ENCODE measurements around the gene MYPN. TPM values are rescaled to one million over a fixed set of nuclear protein-coding genes. Genes with fewer than 3 reads are reported as not detected.
"Not testable (repeated sequence)": the region's sequence is repeated elsewhere in the genome, so short reads cannot be mapped to it uniquely, and the experiment has no call there.

The MYPN gene
- total RNA-seq, 1 donor from 2014 or later: not detected

DNA sequence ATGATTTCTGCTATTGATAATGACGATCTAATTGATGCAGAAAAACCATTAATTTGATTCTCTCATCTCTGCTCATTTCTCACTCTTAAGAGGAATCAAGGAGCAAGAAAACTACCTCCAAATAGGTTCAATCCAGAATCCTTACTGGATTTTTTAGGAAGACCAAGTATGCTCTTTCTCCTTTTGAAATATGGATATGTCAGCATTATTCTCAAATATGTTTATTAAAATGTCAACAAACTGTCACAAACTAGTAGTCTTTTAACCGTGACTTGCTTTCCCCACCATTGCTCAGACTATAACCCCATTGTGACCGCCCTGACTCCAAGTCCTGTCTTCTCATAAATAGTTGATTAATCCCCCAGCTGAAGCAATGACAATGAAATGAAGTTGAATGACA is 123.8 kb downstream of the MYPN start:
- H3K36me3 Mint-ChIP-seq (ENCODE audit: low read depth): no peaks in the 10 kb centered on the region
- H3K4me3 Mint-ChIP-seq: no peak overlapping the region
- DNase-seq (ENCODE audit: low spot score): no peak
- H3K27me3 Mint-ChIP-seq (ENCODE audit: insufficient read depth): peaks cover 55% of the 10 kb centered on the region
- intact Hi-C loops (cut with micrococcal nuclease): loop anchor here (5.0 kb wide), 1 partner anchor 99 kb away; the partner anchor contains the start of genes HNRNPH3 and PBLD
- no peaks in the 10 kb centered on the region for H3K9me3 Mint-ChIP-seq
- no peak overlapping the region for H3K27ac Mint-ChIP-seq
- peaks cover 8% of the 10 kb centered on the region for H3K4me1 Mint-ChIP-seq (ENCODE audit: low read depth)

DNA sequence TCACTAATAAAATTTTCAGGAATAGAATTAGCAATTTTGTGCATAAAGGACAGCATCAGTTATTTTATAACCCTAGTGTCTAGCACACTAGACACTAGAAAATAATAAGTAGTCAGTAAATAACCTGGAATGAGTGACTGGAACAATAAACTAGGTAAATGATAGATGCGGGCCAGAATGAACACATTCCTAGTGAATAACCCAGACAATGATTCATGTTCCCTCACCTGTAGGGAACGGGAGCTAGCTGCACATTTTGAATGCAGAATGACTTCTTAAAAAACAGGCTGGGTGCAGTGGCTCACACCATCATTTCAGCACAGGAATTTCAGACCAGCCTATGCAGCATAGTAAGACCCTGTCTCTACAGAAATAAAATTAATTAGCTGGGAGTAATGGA is 125.8 kb downstream of the MYPN start:
- DNase-seq (ENCODE audit: low spot score): no peak
- H3K4me1 Mint-ChIP-seq (ENCODE audit: low read depth): peaks cover 8% of the 10 kb centered on the region
- H3K4me3 Mint-ChIP-seq: no peak overlapping the region
- H3K27ac Mint-ChIP-seq: no peak overlapping the region
- no peaks in the 10 kb centered on the region for H3K36me3 Mint-ChIP-seq (ENCODE audit: low read depth)
- no peaks in the 10 kb centered on the region for H3K9me3 Mint-ChIP-seq
- H3K27me3 Mint-ChIP-seq (ENCODE audit: insufficient read depth): peaks cover 37% of the 10 kb centered on the region
- intact Hi-C loops (cut with micrococcal nuclease): no loop called here

DNA sequence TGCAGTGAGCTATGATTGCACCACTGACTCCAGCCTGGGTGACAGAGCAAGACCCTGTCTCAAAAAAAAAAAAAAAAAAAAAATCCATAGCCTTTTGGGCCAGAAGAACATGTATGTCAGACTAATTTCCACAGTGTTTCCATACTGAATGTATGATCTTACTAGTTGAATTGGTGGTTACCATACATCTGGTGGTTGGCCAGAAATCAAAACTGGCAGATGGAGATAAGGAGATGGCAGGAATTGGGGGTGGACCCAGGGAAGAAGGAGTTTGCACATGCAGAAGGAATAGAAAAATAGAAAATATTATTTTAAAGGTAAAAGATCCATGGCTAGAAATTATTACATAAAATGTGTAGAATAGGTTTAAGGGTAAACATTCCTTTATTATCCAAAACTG is 126.3 kb downstream of the MYPN start:
- Mint-ChIP-seq H3K27me3 (ENCODE audit: insufficient read depth) (peaks cover 37% of the 10 kb centered on the region), H3K4me3 (no peak overlapping the region), H3K27ac (no peak overlapping the region), H3K9me3 (no peaks in the 10 kb centered on the region), H3K36me3 (ENCODE audit: low read depth) (no peaks in the 10 kb centered on the region), H3K4me1 (ENCODE audit: low read depth) (peaks cover 8% of the 10 kb centered on the region)
- intact Hi-C loops (cut with micrococcal nuclease): no loop called here
- no peak for DNase-seq (ENCODE audit: low spot score)

DNA sequence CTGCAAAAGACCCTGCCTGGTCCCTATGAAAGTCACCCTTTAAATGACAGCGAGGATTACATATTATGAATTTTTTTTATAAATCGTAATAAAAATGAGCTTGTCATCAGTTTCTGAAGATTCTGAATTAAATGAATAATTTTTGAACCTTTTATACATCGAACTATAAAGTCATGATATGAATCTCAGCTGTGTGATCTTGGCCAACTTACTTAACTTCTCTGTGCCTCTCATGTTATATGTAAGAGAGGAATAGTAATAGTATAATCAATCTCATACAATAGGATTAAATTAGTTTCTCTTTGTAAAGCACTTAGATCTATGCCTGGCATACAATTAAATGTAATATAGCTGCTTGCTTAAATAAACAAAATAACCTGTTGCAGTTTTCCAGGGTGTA is 127.9 kb downstream of the MYPN start:
- intact Hi-C loops (cut with micrococcal nuclease): no loop called here
- H3K27ac Mint-ChIP-seq: no peak overlapping the region
- no peaks in the 10 kb centered on the region for H3K4me1 Mint-ChIP-seq (ENCODE audit: low read depth)
- no peaks in the 10 kb centered on the region for H3K36me3 Mint-ChIP-seq (ENCODE audit: low read depth)
- no peak overlapping the region for H3K4me3 Mint-ChIP-seq
- H3K27me3 Mint-ChIP-seq (ENCODE audit: insufficient read depth): peaks cover 28% of the 10 kb centered on the region
- no peaks in the 10 kb centered on the region for H3K9me3 Mint-ChIP-seq
- DNase-seq (ENCODE audit: low spot score): no peak

DNA sequence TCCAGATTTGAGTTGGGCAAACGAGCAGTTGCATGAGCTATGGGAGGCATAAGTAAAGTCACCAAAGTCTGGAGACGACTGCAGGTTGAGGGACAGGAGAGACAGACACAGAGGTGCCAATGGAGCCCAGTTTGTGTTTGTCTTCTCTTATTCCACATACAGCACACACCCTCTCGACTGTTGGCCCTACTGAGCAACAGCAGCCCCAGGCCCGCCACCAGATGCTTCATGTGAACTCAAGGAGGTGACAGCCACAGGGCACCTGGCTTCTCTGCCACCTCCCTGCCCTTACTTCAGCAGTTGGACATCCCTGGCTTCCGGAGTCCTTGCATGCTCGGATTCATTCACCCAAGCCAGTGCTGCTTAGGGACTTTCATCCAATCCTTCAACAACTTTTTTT is 129.1 kb downstream of the MYPN start:
- H3K27ac Mint-ChIP-seq: no peak overlapping the region
- no peak for DNase-seq (ENCODE audit: low spot score)
- no peaks in the 10 kb centered on the region for H3K4me1 Mint-ChIP-seq (ENCODE audit: low read depth)
- H3K27me3 Mint-ChIP-seq (ENCODE audit: insufficient read depth): peaks cover 19% of the 10 kb centered on the region
- no peaks in the 10 kb centered on the region for H3K36me3 Mint-ChIP-seq (ENCODE audit: low read depth)
- intact Hi-C loops (cut with micrococcal nuclease): no loop called here
- no peaks in the 10 kb centered on the region for H3K9me3 Mint-ChIP-seq
- no peak overlapping the region for H3K4me3 Mint-ChIP-seq

DNA sequence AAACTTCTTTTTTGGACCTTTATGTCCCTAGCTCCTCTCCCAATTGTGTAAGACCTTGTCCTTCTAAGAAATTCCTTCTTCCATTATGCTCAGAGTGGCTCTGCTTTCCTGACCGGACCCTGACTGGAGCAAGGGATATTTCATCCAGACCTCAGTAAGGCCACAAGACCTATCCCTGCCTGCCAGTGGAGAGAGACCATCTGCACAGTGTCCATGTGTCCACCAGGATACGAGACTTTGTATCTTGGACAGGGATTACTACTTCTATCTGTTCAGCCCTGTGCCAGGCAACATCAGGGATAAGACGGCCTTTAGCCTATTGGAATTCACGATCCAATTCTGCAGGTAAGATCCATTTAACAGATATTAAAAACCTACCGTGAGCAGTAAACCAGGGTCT is 129.8 kb downstream of the MYPN start:
- no peaks in the 10 kb centered on the region for H3K36me3 Mint-ChIP-seq (ENCODE audit: low read depth)
- intact Hi-C loops (cut with micrococcal nuclease): no loop called here
- peaks cover 12% of the 10 kb centered on the region for H3K27me3 Mint-ChIP-seq (ENCODE audit: insufficient read depth)
- no peaks in the 10 kb centered on the region for H3K9me3 Mint-ChIP-seq
- DNase-seq (ENCODE audit: low spot score): no peak
- no peaks in the 10 kb centered on the region for H3K4me1 Mint-ChIP-seq (ENCODE audit: low read depth)
- no peak overlapping the region for H3K4me3 Mint-ChIP-seq
- no peak overlapping the region for H3K27ac Mint-ChIP-seq

DNA sequence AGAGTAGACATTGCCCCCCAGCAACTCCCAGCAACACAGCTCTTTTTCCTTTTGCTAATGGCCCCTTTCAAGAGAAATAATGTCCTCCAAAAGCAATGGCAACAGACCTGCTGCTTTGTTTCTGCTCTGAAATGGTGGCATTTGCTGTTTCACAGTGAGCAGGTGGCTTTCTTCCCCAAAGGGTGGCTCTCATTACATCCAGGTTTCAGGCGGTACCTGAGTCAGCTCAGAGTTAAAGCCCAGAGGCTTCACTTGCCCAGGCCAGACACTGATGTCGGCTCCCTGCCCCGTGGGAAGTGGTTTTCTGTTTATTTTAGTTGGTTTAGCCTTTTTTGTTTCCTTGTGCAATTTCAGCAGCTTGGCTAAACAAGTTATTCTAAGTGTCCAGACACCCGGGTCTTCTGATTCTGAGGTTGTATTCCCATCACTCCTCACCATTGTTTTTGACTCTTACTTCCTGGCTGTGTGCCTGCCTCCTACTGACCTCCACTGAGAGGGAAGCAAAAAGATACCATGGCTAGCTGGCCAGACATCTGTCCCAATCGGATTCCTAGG is 130.4 kb downstream of the MYPN start:
- Mint-ChIP-seq H3K27ac (no peak overlapping the region), H3K4me1 (ENCODE audit: low read depth) (no peaks in the 10 kb centered on the region), H3K27me3 (ENCODE audit: insufficient read depth) (peaks cover 12% of the 10 kb centered on the region), H3K9me3 (no peaks in the 10 kb centered on the region), H3K36me3 (ENCODE audit: low read depth) (no peaks in the 10 kb centered on the region), H3K4me3 (no peak overlapping the region)
- DNase-seq (ENCODE audit: low spot score): no peak
- intact Hi-C loops (cut with micrococcal nuclease): no loop called here

DNA sequence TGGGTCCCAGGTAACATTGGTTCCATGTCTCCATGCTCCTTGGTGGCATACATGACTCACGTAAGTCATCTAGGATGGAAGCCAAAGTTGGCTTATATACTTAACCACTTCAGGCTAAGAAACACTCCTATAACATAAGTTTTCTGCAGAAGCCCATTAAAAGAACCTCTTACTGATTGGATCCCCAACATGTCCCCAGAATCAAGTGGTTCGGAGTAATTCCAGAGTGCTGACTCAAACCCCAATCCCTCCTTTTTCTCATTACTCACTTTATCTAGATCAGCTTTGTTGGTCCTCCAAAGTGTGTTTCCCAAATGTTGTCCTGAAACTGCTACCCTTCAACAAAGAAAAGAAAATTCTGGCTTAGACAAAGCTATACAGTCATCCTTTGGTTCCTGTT is 132.8 kb downstream of the MYPN start:
- Mint-ChIP-seq H3K36me3 (ENCODE audit: low read depth) (no peaks in the 10 kb centered on the region), H3K4me1 (ENCODE audit: low read depth) (no peaks in the 10 kb centered on the region), H3K27me3 (ENCODE audit: insufficient read depth) (peaks cover 5% of the 10 kb centered on the region), H3K9me3 (no peaks in the 10 kb centered on the region), H3K4me3 (no peak overlapping the region), H3K27ac (no peak overlapping the region)
- intact Hi-C loops (cut with micrococcal nuclease): no loop called here
- no peak for DNase-seq (ENCODE audit: low spot score)

DNA sequence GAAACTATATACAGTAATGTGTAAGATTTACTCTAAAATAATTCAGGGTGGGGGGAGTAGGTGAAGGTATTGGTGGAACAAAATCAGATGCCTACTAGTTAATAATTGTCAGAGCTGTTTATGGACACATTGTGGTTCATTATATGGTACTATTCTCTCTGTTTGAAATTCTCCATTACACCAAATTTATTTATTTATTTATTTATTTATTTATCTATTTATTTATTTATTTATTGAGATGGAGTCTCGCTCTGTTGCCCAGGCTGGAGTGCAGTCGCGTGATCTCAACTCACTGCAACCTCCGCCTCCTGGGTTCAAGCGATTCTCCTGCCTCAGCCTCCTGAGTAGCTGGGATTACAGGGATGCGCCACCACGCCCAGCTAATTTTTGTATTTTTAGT is 137.1 kb downstream of the MYPN start:
- DNase-seq (ENCODE audit: low spot score); H3K4me3 Mint-ChIP-seq; H3K36me3 Mint-ChIP-seq (ENCODE audit: low read depth); intact Hi-C loops (cut with micrococcal nuclease); H3K9me3 Mint-ChIP-seq; H3K4me1 Mint-ChIP-seq (ENCODE audit: low read depth); H3K27ac Mint-ChIP-seq; H3K27me3 Mint-ChIP-seq (ENCODE audit: insufficient read depth): not testable (repeated sequence)

DNA sequence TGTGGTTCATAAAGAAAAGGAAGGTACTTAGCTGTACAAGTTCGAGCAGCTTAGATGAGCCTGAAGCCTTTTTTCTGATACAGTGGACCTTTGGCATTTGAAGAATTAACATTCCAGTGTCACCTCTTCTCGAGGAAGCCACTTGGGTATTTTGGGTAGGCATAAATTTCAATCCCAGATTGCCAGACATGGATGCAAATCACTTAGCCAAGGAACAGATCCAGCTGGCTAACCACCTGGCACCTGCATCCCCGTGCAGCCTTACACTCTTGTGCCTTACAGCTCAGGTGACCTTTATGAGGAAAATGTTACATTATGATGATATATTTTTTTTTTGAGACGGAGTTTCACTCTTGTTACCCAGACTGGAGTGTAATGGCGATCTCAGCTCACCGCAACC is 138.6 kb downstream of the MYPN start:
- no peak for DNase-seq (ENCODE audit: low spot score)
- Mint-ChIP-seq H3K36me3 (ENCODE audit: low read depth) (no peaks in the 10 kb centered on the region), H3K27me3 (ENCODE audit: insufficient read depth) (peaks cover 6% of the 10 kb centered on the region), H3K9me3 (no peaks in the 10 kb centered on the region), H3K4me3 (no peak overlapping the region), H3K27ac (no peak overlapping the region), H3K4me1 (ENCODE audit: low read depth) (peaks cover 4% of the 10 kb centered on the region)
- intact Hi-C loops (cut with micrococcal nuclease): no loop called here

DNA sequence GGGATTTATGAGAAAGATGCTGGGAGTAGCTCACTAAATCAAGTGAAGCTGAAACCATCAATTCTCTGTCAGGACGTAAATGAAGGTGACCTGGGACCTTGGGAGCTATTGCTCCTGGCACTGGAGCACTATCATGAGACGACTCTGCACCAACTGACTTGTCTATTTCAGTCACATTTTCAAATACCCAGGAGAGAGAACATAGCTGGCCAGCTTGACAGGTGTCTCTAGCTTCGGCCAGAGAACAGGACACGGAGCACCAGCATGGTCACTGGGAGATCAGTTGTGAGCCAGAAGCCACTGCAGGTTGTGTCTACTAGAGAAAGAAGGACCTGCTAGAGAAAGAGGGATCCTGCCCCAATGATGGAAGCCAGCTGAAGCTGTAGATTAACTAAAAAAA is 140.0 kb downstream of the MYPN start:
- Mint-ChIP-seq H3K27me3 (ENCODE audit: insufficient read depth) (peaks cover 4% of the 10 kb centered on the region), H3K9me3 (no peaks in the 10 kb centered on the region), H3K36me3 (ENCODE audit: low read depth) (no peaks in the 10 kb centered on the region), H3K27ac (no peak overlapping the region), H3K4me1 (ENCODE audit: low read depth) (peaks cover 4% of the 10 kb centered on the region), H3K4me3 (no peak overlapping the region)
- intact Hi-C loops (cut with micrococcal nuclease): no loop called here
- no peak for DNase-seq (ENCODE audit: low spot score)

DNA sequence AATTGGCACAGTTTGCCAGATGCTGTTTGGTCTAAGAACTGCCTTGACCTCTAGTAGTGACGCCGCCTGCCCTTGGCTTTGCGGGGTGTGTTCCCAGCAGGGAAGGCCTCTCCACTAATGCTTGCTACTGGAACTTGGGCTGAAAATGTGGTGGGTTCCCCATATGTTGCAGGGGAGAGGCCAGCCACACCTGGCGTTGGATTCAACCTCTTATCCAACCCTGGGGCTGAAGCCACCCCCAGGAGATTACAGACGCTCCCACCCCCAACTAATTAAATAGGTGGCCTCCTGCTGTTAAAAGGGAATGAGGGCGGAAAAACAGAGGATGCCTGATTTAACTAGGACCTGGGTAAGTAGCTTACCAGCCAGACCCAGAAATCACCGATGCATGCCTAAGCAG is 141.9 kb downstream of the MYPN start:
- intact Hi-C loops (cut with micrococcal nuclease): no loop called here

DNA sequence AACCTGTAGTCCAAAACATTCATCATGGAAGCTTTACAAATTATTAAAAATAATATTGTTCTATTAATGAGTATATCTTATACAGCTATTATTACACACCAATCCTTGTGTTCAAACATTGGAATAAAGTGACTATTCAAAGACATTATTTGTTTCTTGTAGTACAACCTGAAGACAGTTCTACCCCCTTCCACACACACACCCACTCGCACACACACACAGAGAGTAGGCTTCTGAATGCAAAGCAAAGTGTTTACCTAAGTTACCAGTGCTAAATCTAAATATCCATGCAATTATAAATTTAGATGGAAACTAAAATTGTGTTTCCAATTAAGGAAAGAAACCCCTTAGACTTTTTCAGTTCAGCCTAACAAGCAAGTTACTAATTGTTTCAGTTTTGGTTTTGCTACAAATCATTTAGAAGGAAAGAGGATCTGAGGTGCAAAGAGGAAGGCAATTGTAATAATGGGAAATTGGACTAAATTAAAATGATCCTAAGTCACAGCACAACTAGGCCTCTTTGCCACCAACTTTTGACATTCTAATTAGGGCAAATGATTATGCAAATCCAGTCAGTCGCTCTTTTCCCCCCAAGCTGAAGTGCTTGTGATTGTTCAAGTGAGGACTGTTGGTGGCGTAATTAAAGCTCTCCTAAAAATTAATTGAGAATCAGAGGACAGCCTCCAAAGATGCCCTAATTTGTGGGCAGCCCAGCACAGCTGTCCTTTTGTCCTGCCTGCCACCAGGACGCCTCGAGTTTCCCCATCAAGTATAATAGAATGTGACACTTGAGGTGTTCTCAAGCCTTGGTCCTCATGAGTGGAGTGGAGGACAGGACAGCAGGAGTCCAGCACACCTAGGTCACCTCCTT is 142.6 kb downstream of the MYPN start:
- H3K27ac Mint-ChIP-seq: no peak overlapping the region
- no peak for DNase-seq (ENCODE audit: low spot score)
- intact Hi-C loops (cut with micrococcal nuclease): no loop called here
- no peaks in the 10 kb centered on the region for H3K9me3 Mint-ChIP-seq
- peaks cover 14% of the 10 kb centered on the region for H3K27me3 Mint-ChIP-seq (ENCODE audit: insufficient read depth)
- peaks cover 4% of the 10 kb centered on the region for H3K4me1 Mint-ChIP-seq (ENCODE audit: low read depth)
- H3K4me3 Mint-ChIP-seq: no peak overlapping the region
- H3K36me3 Mint-ChIP-seq (ENCODE audit: low read depth): no peaks in the 10 kb centered on the region

More for the DNA sequence above, 141.9 kb downstream of the MYPN start:
- Mint-ChIP-seq H3K4me1 (ENCODE audit: low read depth) (peaks cover 4% of the 10 kb centered on the region), H3K27ac (no peak overlapping the region), H3K4me3 (no peak overlapping the region), H3K27me3 (ENCODE audit: insufficient read depth) (peaks cover 10% of the 10 kb centered on the region), H3K36me3 (ENCODE audit: low read depth) (no peaks in the 10 kb centered on the region), H3K9me3 (no peaks in the 10 kb centered on the region)
- DNase-seq (ENCODE audit: low spot score): no peak

All from activated T-helper 1 cell treated with anti-CD3 and anti-CD28 coated beads, Interleukin-12 subunit alpha, Interleukin-12 subunit beta, Interleukin-2, Interleukin-4 antibody, amounts not matched to agents 30 ng/mL and 10 ng/mL and 1 ng/mL, durations not matched to agents 14 hours and 24 hours and 36 hours (primary cell).